ENCODE data around the gene SERPINA12.

The SERPINA12 gene

DNA sequence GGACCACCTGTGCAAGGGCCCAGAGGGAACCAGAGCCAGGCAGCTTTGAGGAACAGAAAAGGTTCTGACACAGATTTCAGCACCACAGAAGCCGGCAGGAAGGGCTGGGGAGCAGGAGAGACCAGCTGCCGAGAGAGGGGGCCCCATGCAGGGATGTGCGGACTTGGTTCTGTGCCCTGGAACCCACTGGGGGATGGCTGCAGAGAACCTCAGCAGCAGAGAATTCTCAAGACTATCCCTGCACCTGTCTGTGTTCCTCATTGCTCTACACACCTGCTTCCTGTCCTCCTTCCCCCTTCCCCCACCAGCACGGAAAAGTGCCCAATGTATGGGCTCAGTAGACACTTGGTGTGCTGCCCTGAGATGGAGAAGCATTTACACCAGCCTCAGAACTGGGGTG lies 36.4 kb downstream of the SERPINA12 start:
- H3K9me3 Mint-ChIP-seq, result peaks cover 1% of the 10 kb centered on the region
- H3K36me3 Mint-ChIP-seq (ENCODE audit: low read depth), result no peaks in the 10 kb centered on the region
- H3K4me3 Mint-ChIP-seq, result no peak overlapping the region
- H3K4me1 Mint-ChIP-seq (ENCODE audit: low read depth), result no peaks in the 10 kb centered on the region
- H3K27me3 Mint-ChIP-seq, result peaks cover 10% of the 10 kb centered on the region
- no peak overlapping the region for H3K27ac Mint-ChIP-seq
- DNase-seq, result no peak

DNA sequence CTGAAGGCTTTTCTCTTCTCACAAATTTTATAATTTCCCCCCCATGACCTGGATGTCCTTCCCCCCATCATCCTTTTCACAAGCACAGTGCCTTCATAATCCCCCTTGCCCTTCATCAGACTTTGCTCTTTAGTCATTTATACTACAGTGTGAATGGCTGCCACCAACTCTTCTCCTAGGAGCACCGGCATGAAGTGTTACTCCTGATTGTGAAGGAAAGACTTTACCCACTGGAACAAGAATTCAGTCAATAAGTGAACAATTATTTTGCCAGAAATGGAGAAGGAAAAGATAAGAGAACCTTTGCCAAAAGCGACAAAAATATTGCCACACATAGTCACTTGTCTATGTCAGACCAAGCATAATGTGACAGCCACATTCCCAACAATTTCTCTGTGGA lies 38.2 kb downstream of the SERPINA12 start:
- no peaks in the 10 kb centered on the region for H3K4me1 Mint-ChIP-seq (ENCODE audit: low read depth)
- H3K27me3 Mint-ChIP-seq, result peaks cover 14% of the 10 kb centered on the region
- no peak for DNase-seq
- H3K36me3 Mint-ChIP-seq (ENCODE audit: low read depth), result no peaks in the 10 kb centered on the region
- peaks cover 2% of the 10 kb centered on the region for H3K9me3 Mint-ChIP-seq
- H3K4me3 Mint-ChIP-seq, result no peak overlapping the region
- no peak overlapping the region for H3K27ac Mint-ChIP-seq

DNA sequence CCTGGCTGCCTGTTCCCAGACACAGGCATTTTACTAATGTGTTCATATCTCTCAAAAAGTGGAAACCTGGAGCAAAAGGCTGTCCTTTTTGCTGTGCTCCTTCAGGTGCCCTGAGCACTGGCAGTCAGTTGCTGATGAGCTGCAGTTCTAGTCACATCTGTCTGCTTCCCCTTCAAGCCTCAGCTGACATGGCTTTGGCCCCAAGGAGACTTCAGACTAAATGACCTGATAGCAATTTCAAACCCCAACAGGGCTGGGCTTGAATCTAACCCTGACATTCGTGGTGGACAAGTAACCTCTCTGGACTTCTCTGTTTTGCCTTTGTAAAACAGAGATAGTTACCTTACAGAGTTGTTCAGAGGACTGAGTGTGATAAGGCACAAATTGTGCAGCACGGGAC lies 39.0 kb downstream of the SERPINA12 start:
- H3K9me3 Mint-ChIP-seq, result peaks cover 2% of the 10 kb centered on the region
- no peaks in the 10 kb centered on the region for H3K36me3 Mint-ChIP-seq (ENCODE audit: low read depth)
- no peak for DNase-seq
- H3K27ac Mint-ChIP-seq, result no peak overlapping the region
- H3K4me3 Mint-ChIP-seq, result no peak overlapping the region
- H3K4me1 Mint-ChIP-seq (ENCODE audit: low read depth), result no peaks in the 10 kb centered on the region
- H3K27me3 Mint-ChIP-seq, result peaks cover 14% of the 10 kb centered on the region

DNA sequence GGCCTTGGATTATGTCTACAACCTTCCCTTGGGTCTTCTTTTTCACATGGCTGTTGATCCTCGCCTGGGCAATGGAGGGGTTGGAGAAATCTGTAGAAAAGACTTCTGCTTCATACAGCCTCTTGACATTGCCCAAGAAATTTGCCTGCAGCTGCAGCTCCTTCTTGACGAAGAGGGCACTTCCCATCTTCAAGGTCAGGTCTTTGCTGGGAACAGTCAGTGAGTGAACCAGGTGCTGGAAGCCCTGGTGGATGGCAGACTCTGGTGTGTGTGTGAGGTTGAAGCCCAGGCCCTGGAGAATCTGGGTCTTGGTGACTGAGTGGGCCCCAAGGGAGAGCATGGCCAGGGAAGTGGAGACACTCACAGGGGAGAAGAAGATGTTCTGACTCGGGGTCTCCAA lies 40.0 kb downstream of the SERPINA12 start:
- no peak overlapping the region for H3K27ac Mint-ChIP-seq
- no peak for DNase-seq
- no peaks in the 10 kb centered on the region for H3K36me3 Mint-ChIP-seq (ENCODE audit: low read depth)
- H3K4me3 Mint-ChIP-seq, result no peak overlapping the region
- no peaks in the 10 kb centered on the region for H3K4me1 Mint-ChIP-seq (ENCODE audit: low read depth)
- peaks cover 7% of the 10 kb centered on the region for H3K9me3 Mint-ChIP-seq
- peaks cover 14% of the 10 kb centered on the region for H3K27me3 Mint-ChIP-seq

DNA sequence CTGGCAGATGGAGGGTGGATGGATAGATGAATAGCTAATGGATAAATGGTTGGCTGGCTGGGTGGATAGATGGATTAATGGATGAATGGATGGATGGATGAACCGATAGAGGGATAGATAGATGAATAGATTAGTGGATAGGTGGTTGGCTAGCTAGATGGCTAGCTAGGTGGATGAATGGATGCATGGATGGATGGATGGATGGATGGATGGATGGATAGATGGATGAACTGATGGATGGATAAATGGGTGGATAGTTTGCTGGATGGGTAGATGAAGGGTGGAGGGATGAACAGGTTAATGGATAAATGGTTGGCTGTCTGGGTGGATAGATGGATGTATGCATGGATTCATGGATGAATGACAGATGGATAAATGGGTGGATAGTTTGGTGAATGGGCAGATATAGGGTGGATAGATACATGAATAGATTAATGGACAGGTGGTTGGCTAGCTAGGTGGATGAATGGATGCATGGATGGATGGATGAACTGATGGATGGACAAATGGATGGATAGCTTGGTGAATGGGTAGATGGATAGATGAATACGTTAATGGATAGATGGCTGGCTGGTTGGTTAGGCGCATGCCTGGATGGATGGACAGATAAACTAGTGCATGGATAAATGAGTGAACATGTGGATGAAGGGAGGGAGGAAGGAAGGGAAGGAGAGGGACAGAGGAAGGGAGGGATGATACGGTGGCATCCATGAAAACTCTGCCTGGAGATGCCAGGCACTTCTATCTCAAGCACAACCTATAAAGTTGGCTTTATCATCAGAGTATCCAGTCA lies 41.3 kb downstream of the SERPINA12 start:
- Mint-ChIP-seq H3K27me3 (peaks cover 14% of the 10 kb centered on the region), H3K36me3 (ENCODE audit: low read depth) (no peaks in the 10 kb centered on the region), H3K4me1 (ENCODE audit: low read depth) (no peaks in the 10 kb centered on the region), H3K4me3 (no peak overlapping the region), H3K27ac (no peak overlapping the region), H3K9me3 (peaks cover 7% of the 10 kb centered on the region)
- no peak for DNase-seq

DNA sequence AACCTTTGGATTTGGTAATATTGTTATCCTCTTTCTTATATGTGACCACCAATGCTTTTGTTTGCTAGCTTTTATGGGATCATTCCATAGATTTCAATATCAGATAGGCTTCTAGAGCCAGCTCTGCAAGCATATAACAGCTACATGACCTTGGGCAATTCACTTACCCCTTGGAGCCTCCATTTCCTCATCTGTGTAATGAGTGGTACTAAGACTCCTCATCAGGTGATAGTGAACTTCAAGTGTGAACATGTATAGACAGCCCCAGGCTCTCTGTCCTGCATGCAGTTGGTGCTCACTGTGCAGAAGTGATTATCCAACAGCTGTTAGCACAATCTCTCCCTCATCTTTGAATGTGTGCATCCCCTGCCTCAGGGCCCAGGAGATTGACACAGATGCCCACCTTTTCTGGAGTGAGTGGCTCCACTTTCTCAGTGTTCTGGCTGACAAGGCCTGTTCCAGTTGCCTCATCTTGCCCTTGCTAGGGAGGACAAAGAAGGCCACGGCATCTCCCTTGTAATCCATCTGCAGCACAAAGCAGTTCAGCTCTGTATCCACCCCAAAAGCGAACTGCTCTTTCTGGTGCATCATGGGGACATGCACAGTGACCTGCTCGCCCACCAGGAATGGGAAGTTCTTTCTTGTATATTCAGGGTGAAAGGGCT lies 42.4 kb downstream of the SERPINA12 start:
- H3K4me3 Mint-ChIP-seq, result no peak overlapping the region
- peaks cover 12% of the 10 kb centered on the region for H3K27me3 Mint-ChIP-seq
- no peak for DNase-seq
- H3K4me1 Mint-ChIP-seq (ENCODE audit: low read depth), result no peaks in the 10 kb centered on the region
- peaks cover 7% of the 10 kb centered on the region for H3K9me3 Mint-ChIP-seq
- no peak overlapping the region for H3K27ac Mint-ChIP-seq
- H3K36me3 Mint-ChIP-seq (ENCODE audit: low read depth), result no peaks in the 10 kb centered on the region

DNA sequence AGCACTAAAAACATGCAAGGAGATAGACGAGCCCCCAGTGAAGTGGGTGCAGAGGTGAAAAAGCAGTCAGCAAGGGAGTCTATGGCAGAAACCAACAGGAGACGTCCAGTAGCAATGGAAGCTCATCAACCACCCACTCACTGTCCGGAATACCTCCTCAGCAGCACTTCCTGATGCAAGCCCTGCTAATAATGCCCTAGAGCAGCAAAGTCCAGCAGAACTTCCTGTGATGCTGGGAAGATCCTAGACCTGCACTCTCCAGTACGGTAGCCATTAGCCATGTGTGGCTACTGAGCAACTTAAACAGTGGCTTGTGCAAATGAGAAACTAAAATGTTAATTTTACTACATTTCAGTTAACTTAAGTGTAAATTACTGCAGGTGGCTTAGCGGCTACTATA lies 44.2 kb downstream of the SERPINA12 start:
- no peak overlapping the region for H3K4me3 Mint-ChIP-seq
- H3K27me3 Mint-ChIP-seq, result peaks cover 24% of the 10 kb centered on the region
- H3K4me1 Mint-ChIP-seq (ENCODE audit: low read depth), result no peaks in the 10 kb centered on the region
- H3K9me3 Mint-ChIP-seq, result peaks cover 7% of the 10 kb centered on the region
- no peak for DNase-seq
- no peaks in the 10 kb centered on the region for H3K36me3 Mint-ChIP-seq (ENCODE audit: low read depth)
- no peak overlapping the region for H3K27ac Mint-ChIP-seq

DNA sequence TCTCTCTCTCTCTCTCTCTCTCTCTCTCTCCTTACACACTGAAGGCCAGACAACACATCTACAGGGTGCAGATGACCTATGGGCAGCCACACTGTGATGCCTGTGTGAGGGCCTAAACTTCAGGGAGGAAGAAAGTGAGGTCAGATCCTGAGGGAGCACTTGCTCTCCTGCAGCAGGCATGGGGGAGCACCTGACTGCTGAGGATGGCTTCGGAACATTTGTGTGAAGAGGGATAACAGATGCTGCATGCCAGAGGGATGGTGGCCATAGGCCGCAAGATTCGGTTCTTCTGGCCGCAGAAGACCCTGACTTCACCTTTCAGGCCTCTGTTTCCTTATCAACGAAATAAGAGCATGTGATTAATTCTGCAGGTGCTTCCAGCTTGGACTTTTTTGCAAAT lies 45.0 kb downstream of the SERPINA12 start:
- DNase-seq, result no peak
- H3K36me3 Mint-ChIP-seq (ENCODE audit: low read depth), result no peaks in the 10 kb centered on the region
- H3K4me1 Mint-ChIP-seq (ENCODE audit: low read depth), result no peaks in the 10 kb centered on the region
- peaks cover 27% of the 10 kb centered on the region for H3K27me3 Mint-ChIP-seq
- no peak overlapping the region for H3K4me3 Mint-ChIP-seq
- H3K27ac Mint-ChIP-seq, result no peak overlapping the region
- peaks cover 7% of the 10 kb centered on the region for H3K9me3 Mint-ChIP-seq

DNA sequence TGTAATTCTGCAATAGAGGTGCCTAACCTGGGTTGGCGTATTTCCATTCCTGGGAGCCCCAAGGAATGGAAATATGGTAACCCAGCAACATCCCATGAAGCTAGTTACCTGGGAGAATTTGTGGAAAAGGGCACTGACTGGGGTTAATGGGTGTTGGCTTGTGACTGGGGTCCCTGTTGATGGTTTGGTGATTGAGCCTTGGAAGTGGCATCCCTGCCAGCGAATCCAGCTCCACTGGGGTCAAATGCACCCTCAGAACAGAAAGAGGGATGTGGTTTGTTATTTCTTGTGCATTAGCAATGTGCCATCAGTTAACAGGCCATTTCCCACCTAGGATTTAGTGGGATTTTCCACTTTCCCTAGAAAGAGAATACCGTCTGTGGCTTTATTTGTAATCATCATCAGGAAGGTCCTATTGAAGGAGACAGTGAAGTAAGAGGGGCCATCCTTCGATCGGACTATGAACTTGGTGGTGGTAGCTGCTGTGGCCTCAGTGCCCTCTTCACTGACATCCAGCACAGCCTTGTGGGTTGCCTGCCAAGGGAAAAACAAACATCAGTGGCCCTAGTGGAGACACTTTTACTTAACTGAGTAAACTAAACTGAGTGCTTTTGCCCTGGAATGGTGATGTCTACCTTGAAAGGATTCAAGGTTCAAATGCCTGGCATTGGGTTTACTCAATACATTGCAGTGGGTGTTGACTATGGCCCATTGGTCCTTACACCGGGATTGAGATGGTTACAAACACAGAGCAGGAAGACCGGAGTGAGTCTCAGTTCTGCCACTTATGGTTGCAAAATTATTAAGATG lies 46.3 kb downstream of the SERPINA12 start:
- Mint-ChIP-seq H3K9me3 (peaks cover 7% of the 10 kb centered on the region), H3K27me3 (peaks cover 30% of the 10 kb centered on the region)

DNA sequence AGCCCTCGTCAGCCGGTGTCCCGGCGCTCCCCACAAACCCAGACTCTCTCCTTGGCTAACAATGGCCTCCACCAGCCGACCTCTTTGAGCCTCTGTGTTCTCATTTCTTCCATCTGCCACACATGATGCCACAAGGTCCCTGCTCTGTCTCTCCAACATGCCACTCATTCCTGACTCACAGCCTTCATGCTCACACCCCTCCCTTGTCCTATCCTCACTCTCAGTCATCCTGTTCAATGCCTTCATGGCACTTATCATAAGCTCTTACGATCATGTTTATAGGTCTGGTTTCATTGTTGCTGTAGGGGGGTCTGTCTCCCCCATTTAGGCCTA lies 47.1 kb downstream of the SERPINA12 start:
- no peak for DNase-seq
- no peak overlapping the region for H3K4me3 Mint-ChIP-seq
- H3K36me3 Mint-ChIP-seq (ENCODE audit: low read depth), result no peaks in the 10 kb centered on the region
- H3K9me3 Mint-ChIP-seq, result peaks cover 7% of the 10 kb centered on the region
- peaks cover 29% of the 10 kb centered on the region for H3K27me3 Mint-ChIP-seq
- H3K4me1 Mint-ChIP-seq (ENCODE audit: low read depth), result no peaks in the 10 kb centered on the region
- H3K27ac Mint-ChIP-seq, result no peak overlapping the region

More for the DNA sequence above, 46.3 kb downstream of the SERPINA12 start:
- DNase-seq, result no peak
- H3K36me3 Mint-ChIP-seq (ENCODE audit: low read depth), result no peaks in the 10 kb centered on the region
- H3K4me3 Mint-ChIP-seq, result no peak overlapping the region
- H3K4me1 Mint-ChIP-seq (ENCODE audit: low read depth), result no peaks in the 10 kb centered on the region
- H3K27ac Mint-ChIP-seq, result no peak overlapping the region

DNA sequence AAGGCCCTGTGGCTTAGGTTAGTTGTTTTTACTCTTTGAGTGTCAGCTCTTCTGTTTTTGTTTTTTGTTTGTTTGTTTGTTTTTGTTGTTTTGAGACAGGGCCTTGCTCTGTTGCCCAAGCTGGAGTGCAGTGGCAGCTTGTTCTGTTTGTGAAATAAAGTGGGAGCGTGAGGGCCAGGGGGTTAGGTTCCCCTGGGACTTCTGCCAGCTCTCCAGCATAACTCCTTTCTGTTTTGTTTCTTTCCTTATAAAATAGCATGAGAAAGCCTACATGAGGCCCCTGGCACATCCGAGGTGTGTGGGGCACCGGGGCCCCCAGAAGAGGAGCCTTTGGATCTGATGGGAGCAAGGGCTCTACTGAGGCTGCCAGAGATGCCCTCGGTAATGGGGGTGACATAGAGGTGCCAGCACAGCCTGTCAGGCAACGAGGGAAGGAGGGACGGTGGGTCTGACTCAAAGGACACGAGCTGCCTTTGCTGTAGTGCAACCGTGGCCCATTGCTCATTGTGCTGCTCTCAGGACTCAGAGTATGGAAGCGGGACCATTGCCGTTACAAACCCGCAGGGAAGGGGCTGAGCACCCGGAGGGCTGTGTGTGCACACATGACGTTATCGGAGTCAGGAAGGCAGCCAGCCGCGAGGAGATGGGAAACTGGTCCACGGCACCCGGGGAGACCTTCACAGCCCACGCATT lies 47.6 kb downstream of the SERPINA12 start:
- Mint-ChIP-seq H3K9me3 (peaks cover 7% of the 10 kb centered on the region), H3K4me1 (ENCODE audit: low read depth) (no peaks in the 10 kb centered on the region), H3K27me3 (peaks cover 34% of the 10 kb centered on the region), H3K4me3 (no peak overlapping the region), H3K27ac (no peak overlapping the region), H3K36me3 (ENCODE audit: low read depth) (no peaks in the 10 kb centered on the region)
- DNase-seq, result no peak

DNA sequence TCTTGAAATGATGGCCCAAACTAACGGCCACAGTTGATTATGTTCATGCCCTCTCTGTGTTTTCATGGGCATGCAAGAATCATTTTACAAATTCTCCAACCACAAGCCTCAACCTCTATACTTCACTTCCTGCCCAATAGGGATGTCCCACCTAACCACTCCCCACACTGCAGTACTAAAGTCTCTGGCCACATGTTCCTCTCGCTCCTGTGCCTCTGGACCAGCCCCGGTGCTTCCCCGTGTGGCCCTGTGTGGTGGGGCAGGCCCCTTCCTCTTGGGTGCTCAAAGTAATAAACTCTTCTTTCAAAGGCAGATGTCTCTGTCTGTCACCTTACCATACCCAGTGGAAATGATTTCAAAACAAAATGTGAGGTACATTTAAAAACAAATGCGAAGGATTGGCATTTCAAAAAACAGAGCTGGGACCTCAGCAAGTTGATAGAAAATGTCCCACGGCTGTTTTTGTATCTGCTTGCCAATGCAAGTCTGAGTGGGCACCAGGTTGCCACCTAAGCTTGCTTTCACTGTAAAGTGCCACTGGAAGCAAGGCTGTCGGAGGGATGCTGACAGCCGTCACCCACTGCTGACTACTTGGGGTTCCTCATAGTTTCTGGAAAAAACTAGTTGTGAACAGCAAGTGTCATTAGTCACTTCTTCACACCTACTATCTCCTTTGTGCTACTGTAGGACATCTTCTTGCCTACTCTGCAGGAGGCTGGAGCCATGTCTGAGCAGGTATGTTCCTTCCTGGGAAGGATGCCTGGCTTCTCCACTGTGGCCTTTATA lies 48.4 kb downstream of the SERPINA12 start:
- Mint-ChIP-seq H3K4me3 (no peak overlapping the region), H3K36me3 (ENCODE audit: low read depth) (no peaks in the 10 kb centered on the region), H3K27me3 (peaks cover 41% of the 10 kb centered on the region), H3K27ac (no peak overlapping the region), H3K9me3 (peaks cover 7% of the 10 kb centered on the region), H3K4me1 (ENCODE audit: low read depth) (no peaks in the 10 kb centered on the region)
- DNase-seq, result no peak

DNA sequence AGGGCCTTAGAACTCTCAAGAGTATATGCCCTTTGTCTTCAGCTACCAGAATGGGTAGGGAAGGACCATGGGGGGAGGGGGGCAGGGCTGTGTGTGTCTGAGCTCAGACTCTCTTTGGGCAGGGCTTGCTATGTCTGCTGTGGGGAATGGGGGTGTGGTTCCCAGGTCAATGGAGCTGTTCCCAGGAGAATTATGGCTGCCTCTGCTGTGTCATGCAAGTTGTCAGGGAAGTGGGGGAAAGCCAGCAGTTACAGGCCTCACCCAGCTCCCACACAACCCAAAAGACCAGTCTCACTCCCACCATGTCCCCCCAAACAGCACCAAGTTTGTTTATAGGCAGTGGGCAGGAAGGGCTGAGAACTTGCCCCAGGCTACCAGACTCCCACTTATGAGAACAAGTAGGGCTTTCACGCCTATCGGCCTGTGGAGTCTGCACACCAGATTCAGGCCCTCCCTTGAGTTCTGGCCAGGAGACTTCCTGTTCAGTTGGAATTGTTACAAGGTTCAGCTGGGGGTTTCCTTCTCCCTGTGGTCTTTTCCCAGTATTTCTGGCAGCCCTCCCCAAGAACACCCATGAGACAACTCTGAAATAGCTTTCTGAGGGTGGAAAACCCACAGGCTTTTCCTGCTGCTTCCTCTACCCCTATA lies 50.6 kb downstream of the SERPINA12 start:
- Mint-ChIP-seq H3K4me1 (ENCODE audit: low read depth) (no peaks in the 10 kb centered on the region), H3K36me3 (ENCODE audit: low read depth) (no peaks in the 10 kb centered on the region), H3K27ac (no peak overlapping the region), H3K9me3 (peaks cover 5% of the 10 kb centered on the region), H3K27me3 (peaks cover 58% of the 10 kb centered on the region), H3K4me3 (no peak overlapping the region)
- no peak for DNase-seq
